Nephron progenitor cell (in vitro differentiated cells): Measurements from ENCODE around the gene CABLES1.

Experiments
- DNase-seq: peaks from one replicate; pipeline ENCODE4 v3.0.0; 2021
- H3K27ac Mint-ChIP-seq: 2 replicates; pipeline ENCODE4 v1.8.0; 2021; ENCODE audit warnings: mild to moderate bottlenecking, moderate library complexity, mixed read lengths
- H3K27me3 Mint-ChIP-seq: 2 replicates; pipeline ENCODE4 v1.8.0; 2021; ENCODE audit warnings: mild to moderate bottlenecking, low read depth, mixed read lengths; ENCODE audit not compliant: poor library complexity
- H3K36me3 Mint-ChIP-seq: 2 replicates; pipeline ENCODE4 v1.8.0; 2021; ENCODE audit warnings: low read depth, mixed read lengths
- H3K4me1 Mint-ChIP-seq: 2 replicates; pipeline ENCODE4 v1.8.0; 2021; ENCODE audit warnings: mixed read lengths
- H3K4me3 Mint-ChIP-seq: 2 replicates; pipeline ENCODE4 v1.8.0; 2021; ENCODE audit warnings: mild to moderate bottlenecking, moderate library complexity, mixed read lengths
- H3K9me3 Mint-ChIP-seq: 2 replicates; pipeline ENCODE4 v1.8.0; 2021; ENCODE audit warnings: mild to moderate bottlenecking, moderate library complexity, mixed read lengths
- TF ChIP-seq, protein P1 (sequence below): fragments of 200-600 bp; sonication (generic); IDR thresholded peaks from 2 replicates; pipeline ENCODE4 v1.5.0; 2021; ENCODE audit warnings: antibody characterized with exemption

Gene CABLES1

DNA sequence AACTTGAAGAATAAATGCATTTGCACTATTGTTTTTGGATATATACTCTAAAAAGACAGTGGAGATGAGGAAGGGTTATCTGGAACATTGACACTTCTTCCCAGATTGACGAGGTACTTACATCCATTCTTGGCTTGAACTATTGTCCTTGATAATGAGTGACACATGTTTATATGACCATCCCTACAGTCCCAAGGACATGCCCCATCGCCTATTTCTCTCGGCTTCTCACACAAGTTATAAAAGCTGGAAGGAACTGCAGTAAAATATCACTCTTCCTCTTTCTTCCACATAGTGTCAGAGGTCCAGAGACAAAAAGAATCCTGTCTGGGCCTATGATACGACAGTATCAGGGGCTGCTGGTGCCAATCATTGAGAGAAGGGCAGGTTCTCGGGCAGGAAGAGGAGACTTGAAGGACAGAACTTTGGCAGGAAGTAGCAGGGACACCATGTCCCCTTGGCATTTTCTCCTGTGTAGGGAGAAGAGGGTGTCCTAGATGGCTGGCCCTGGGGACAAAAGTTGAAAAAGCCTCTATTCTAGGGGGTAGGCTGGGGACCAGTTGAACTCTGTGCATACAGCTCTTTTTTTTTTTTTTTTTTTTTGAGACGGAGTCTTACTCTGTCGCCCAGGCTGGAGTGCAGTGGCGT is 5.8 kb upstream of the CABLES1 start:
- Mint-ChIP-seq H3K4me3 (no peak overlapping the region), H3K27ac (no peak overlapping the region)

DNA sequence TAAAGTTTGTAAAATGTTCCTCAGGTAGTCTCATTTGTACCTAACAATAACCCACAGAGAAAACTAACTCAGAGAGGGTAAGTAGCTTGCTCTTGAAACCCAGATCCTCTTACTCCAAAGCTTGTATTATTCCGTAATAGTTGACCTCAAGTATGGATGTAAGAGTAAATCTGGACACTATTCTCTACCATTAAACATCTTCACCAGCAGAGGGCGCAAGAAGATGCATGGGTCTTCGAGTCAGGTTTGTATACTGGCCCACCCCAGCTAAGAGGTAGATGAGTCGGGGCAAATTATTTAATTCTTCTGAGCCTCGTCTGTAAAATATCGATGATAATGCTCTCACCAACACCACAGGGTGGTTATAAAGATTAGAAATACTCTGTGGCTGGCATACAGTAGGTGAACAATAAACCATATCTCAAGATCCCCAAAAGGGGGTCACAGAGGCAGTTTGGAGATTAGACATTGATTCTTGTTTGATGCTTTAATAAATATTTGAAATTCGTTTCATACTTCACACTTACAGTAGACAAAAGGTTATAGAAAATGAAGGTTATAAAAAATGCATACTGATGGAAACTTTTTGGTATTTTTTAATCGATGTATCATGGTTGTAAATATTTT is 3.5 kb upstream of the CABLES1 start:
- no peaks in the 10 kb centered on the region for H3K36me3 Mint-ChIP-seq
- H3K27me3 Mint-ChIP-seq = peaks cover 8% of the 10 kb centered on the region
- no peaks in the 10 kb centered on the region for H3K9me3 Mint-ChIP-seq
- peaks cover 58% of the 10 kb centered on the region for H3K4me1 Mint-ChIP-seq
- no peak overlapping the region for H3K4me3 Mint-ChIP-seq
- DNase-seq = peak; percentile 60
- no peak overlapping the region for H3K27ac Mint-ChIP-seq
- TF ChIP-seq, protein P1, sequence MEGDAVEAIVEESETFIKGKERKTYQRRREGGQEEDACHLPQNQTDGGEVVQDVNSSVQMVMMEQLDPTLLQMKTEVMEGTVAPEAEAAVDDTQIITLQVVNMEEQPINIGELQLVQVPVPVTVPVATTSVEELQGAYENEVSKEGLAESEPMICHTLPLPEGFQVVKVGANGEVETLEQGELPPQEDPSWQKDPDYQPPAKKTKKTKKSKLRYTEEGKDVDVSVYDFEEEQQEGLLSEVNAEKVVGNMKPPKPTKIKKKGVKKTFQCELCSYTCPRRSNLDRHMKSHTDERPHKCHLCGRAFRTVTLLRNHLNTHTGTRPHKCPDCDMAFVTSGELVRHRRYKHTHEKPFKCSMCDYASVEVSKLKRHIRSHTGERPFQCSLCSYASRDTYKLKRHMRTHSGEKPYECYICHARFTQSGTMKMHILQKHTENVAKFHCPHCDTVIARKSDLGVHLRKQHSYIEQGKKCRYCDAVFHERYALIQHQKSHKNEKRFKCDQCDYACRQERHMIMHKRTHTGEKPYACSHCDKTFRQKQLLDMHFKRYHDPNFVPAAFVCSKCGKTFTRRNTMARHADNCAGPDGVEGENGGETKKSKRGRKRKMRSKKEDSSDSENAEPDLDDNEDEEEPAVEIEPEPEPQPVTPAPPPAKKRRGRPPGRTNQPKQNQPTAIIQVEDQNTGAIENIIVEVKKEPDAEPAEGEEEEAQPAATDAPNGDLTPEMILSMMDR = peak; percentile 76

More for the DNA sequence above, 5.8 kb upstream of the CABLES1 start:
- TF ChIP-seq, protein P1 = no peak
- Mint-ChIP-seq H3K4me1 (peaks cover 57% of the 10 kb centered on the region), H3K27me3 (peaks cover 5% of the 10 kb centered on the region), H3K36me3 (no peaks in the 10 kb centered on the region), H3K9me3 (no peaks in the 10 kb centered on the region)
- no peak for DNase-seq

DNA sequence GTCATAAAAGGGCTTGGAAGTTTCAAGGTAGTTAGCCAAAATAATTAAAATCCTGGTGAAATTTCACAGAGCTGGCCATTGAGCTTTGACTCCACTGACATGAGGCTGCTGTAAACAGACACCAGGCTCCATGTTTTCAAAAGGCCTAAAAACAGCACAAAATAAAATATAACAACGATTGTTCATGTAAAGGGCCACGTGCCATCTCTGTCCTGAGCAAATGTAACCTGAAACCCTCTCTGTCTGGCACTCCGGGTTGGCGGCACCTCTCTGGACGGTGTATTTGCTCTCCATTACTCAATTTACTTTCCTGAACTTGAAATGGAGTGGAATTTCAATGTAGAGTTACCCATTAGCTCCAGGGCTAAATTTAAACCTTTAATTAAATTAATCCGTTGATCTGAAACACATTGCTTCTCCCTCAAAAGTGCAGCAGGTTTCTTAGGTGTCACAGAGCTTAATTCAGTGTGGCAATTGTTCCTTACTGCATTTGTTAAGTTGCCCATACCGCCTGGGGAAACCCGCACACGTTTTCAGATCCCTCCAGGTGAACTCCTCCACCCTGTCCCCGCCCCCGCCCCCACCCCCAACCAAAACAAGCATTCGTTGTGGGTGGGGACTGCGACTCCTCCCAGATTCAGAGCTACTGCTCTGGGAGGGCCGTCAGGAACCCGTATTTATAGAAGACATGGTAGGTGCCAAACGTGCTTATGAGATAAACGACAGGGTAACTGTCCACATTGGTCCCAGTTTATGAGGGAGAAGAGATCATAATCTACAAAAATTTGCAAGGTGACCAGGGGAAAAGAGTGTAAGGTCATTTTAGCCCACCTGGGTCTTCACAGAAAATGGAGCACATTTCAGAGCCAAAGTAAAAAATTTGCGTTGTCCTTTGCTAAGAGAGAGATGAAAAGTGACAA is 1.2 kb upstream of the CABLES1 start:
- no peak overlapping the region for H3K27ac Mint-ChIP-seq
- TF ChIP-seq, protein P1 = no peak
- peak overlapping the region; percentile 85 for H3K4me3 Mint-ChIP-seq
- H3K4me1 Mint-ChIP-seq = peaks cover 65% of the 10 kb centered on the region
- peak; percentile 34 for DNase-seq
- H3K9me3 Mint-ChIP-seq = no peaks in the 10 kb centered on the region
- peaks cover 14% of the 10 kb centered on the region for H3K27me3 Mint-ChIP-seq
- H3K36me3 Mint-ChIP-seq = no peaks in the 10 kb centered on the region

DNA sequence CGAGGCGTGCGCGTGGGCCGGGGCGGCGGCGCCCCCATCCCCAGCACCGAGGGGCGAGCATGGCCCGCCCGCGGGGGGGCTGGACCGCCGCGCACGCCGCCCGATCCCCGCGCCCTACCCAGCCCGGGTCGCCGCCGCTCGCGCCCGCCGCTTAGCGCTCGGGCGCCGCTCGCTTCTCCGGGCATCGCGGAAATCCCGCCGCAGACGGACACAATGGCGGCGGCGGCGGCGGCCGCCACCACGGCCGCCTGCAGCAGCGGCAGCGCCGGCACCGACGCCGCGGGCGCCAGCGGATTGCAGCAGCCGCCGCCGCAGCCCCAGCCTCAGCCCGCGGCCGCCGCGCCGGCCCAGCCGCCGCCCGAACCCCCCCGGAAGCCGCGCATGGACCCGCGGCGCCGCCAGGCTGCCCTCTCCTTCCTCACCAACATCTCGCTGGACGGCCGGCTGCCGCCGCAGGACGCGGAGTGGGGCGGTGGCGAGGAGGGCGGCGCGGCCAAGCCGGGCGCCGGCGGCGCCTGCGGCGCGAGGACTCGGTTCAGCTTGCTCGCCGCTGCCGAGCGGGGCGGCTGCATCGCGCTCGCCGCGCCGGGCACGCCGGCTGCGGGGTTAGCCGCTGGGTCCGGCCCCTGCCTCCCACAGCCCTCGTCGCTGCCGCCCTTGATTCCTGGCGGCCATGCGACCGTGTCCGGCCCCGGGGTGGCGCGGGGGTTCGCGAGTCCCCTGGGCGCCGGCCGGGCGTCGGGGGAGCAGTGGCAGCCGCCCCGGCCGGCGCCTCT is 453 bp downstream of the CABLES1 start:
- Mint-ChIP-seq H3K27me3 (peaks cover 14% of the 10 kb centered on the region), H3K27ac (no peak overlapping the region), H3K4me3 (no peak overlapping the region), H3K9me3 (no peaks in the 10 kb centered on the region), H3K36me3 (no peaks in the 10 kb centered on the region), H3K4me1 (peaks cover 69% of the 10 kb centered on the region)
- TF ChIP-seq, protein P1 = no peak
- peak; percentile 63 for DNase-seq

DNA sequence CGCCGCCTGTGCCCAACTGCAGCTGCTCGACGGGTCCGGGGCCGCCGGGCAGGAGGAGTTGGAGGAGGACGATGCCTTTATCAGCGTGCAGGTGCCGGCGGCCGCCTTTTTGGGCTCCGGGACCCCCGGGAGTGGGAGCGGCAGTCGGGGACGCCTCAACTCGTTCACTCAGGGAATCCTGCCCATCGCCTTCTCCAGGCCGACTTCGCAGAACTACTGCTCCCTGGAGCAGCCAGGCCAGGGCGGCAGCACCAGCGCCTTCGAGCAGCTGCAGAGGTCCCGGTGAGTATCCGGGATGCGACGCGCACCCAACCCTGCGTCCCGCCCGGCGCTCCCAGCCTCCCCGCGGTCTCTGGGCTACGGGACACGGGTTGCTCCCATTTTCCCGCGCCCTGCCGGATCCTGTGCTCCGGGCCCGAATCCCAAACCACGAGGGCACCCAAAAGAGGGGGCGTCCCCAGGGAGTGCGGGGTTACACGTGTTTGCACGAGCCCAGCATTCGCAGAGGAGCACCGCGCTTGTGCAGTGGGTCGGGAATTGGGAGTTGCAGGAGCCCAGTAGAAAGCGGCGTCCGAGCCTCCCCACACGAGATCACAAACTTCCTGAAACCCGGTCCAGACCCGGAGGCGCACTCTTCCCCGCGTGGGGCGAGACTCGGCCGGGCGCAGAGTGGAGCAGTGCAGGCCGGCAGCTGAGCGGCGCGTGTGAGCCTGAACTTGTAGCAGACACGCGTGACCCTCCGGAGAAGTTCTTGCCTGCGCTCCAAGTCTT is 1.2 kb downstream of the CABLES1 start:
- H3K27ac Mint-ChIP-seq = peak overlapping the region; percentile 42
- H3K4me1 Mint-ChIP-seq = peaks cover 71% of the 10 kb centered on the region
- TF ChIP-seq, protein P1 = no peak
- peaks cover 14% of the 10 kb centered on the region for H3K27me3 Mint-ChIP-seq
- DNase-seq = peak; percentile 44
- H3K9me3 Mint-ChIP-seq = no peaks in the 10 kb centered on the region
- no peaks in the 10 kb centered on the region for H3K36me3 Mint-ChIP-seq
- peak overlapping the region; percentile 87 for H3K4me3 Mint-ChIP-seq
